ENCODE measurements around the gene FRMD4A. TPM values are rescaled to one million over a fixed set of nuclear protein-coding genes. Genes with fewer than 3 reads are reported as not detected.

Gene FRMD4A
- total RNA-seq, 2 donors from 2014 or later = 22.3 to 22.4 TPM

- no peak overlapping the region for H3K27ac ChIP-seq (ENCODE audit: low read depth, low read length)
- H3K4me3 ChIP-seq (ENCODE audit: low read length) = no peak overlapping the region
- H3K36me3 Mint-ChIP-seq (ENCODE audit: low read depth) = no peaks in the 10 kb centered on the region
- H3K27me3 Mint-ChIP-seq (ENCODE audit: insufficient read depth) = no peaks in the 10 kb centered on the region
- no peak for DNase-seq
- no peak overlapping the region for H3K4me3 Mint-ChIP-seq
- no peak overlapping the region for H3K27ac Mint-ChIP-seq
- H3K9me3 ChIP-seq (ENCODE audit: control insufficient read depth, low read length) = no peaks in the 10 kb centered on the region
- H3K27me3 ChIP-seq (ENCODE audit: control insufficient read depth, insufficient read depth, low read length, poor library complexity, severe bottlenecking) = no peaks in the 10 kb centered on the region
- no peaks in the 10 kb centered on the region for H3K36me3 ChIP-seq (ENCODE audit: control insufficient read depth, insufficient read depth, low read length)
- no peak for TF ChIP-seq CTCF (conservative IDR thresholded peaks at IDR 0.05)
- no peaks in the 10 kb centered on the region for H3K9me3 Mint-ChIP-seq
- 78 to 84% methylated on average over 4 of the region's 4 CpGs for WGBS, 2 experiments (ENCODE audit: insufficient coverage in 1 of 2, insufficient read length in 1 of 2)
- H3K4me1 Mint-ChIP-seq = peaks cover 14% of the 10 kb centered on the region
- no peaks in the 10 kb centered on the region for H3K4me1 ChIP-seq (ENCODE audit: control insufficient read depth, insufficient read depth, low read length)
- H3K9ac ChIP-seq (ENCODE audit: extremely low read depth, low read length, poor library complexity, severe bottlenecking) = no peak overlapping the region
These were observed 610.0 kb downstream of the FRMD4A start for GRCh38 chr10:13720699-13721098.

GRCh38 chr10:13719425-13719824 lies 611.3 kb downstream of the FRMD4A start:
- 84 to 94% methylated on average over 2 to 5 of the region's 5 CpGs for WGBS, 2 experiments (ENCODE audit: insufficient coverage in 1 of 2, insufficient read length in 1 of 2)
- H3K4me1 ChIP-seq (ENCODE audit: control insufficient read depth, insufficient read depth, low read length) = no peaks in the 10 kb centered on the region
- no peak overlapping the region for H3K27ac ChIP-seq (ENCODE audit: low read depth, low read length)
- Mint-ChIP-seq H3K27ac (no peak overlapping the region), H3K27me3 (ENCODE audit: insufficient read depth) (no peaks in the 10 kb centered on the region), H3K4me3 (no peak overlapping the region), H3K4me1 (peaks cover 5% of the 10 kb centered on the region), H3K36me3 (ENCODE audit: low read depth) (no peaks in the 10 kb centered on the region), H3K9me3 (no peaks in the 10 kb centered on the region)
- no peaks in the 10 kb centered on the region for H3K9me3 ChIP-seq (ENCODE audit: control insufficient read depth, low read length)
- no peak for TF ChIP-seq CTCF (conservative IDR thresholded peaks at IDR 0.05)
- no peaks in the 10 kb centered on the region for H3K27me3 ChIP-seq (ENCODE audit: control insufficient read depth, insufficient read depth, low read length, poor library complexity, severe bottlenecking)
- DNase-seq = no peak
- no peaks in the 10 kb centered on the region for H3K36me3 ChIP-seq (ENCODE audit: control insufficient read depth, insufficient read depth, low read length)
- no peak overlapping the region for H3K9ac ChIP-seq (ENCODE audit: extremely low read depth, low read length, poor library complexity, severe bottlenecking)
- H3K4me3 ChIP-seq (ENCODE audit: low read length) = no peak overlapping the region

GRCh38 chr10:13718820-13719219 lies 611.9 kb downstream of the FRMD4A start:
- peak overlapping the region; percentile 63 for H3K27ac ChIP-seq (ENCODE audit: low read depth, low read length)
- no peak for TF ChIP-seq CTCF (conservative IDR thresholded peaks at IDR 0.05)
- DNase-seq = no peak
- H3K27me3 ChIP-seq (ENCODE audit: control insufficient read depth, insufficient read depth, low read length, poor library complexity, severe bottlenecking) = no peaks in the 10 kb centered on the region
- no peaks in the 10 kb centered on the region for H3K9me3 ChIP-seq (ENCODE audit: control insufficient read depth, low read length)
- Mint-ChIP-seq H3K27ac (no peak overlapping the region), H3K4me3 (no peak overlapping the region), H3K9me3 (no peaks in the 10 kb centered on the region), H3K36me3 (ENCODE audit: low read depth) (no peaks in the 10 kb centered on the region), H3K27me3 (ENCODE audit: insufficient read depth) (no peaks in the 10 kb centered on the region), H3K4me1 (peaks cover 5% of the 10 kb centered on the region)
- H3K9ac ChIP-seq (ENCODE audit: extremely low read depth, low read length, poor library complexity, severe bottlenecking) = no peak overlapping the region
- WGBS, 2 experiments (ENCODE audit: insufficient coverage in 1 of 2, insufficient read length in 1 of 2) = 97 to 100% methylated on average over 4 of the region's 4 CpGs
- H3K4me3 ChIP-seq (ENCODE audit: low read length) = no peak overlapping the region
- no peaks in the 10 kb centered on the region for H3K4me1 ChIP-seq (ENCODE audit: control insufficient read depth, insufficient read depth, low read length)
- no peaks in the 10 kb centered on the region for H3K36me3 ChIP-seq (ENCODE audit: control insufficient read depth, insufficient read depth, low read length)

All from endodermal cell (in vitro differentiated cells).